Mucosa of stomach (tissue), 1 donor: ENCODE data around the gene TRAPPC11.

ENCODE experiments used
- H3K27me3 ChIP-seq: one replicate; pipeline ENCODE4 v1.7.0; 2013; ENCODE audit warnings: mild to moderate bottlenecking, low read length; ENCODE audit not compliant: control insufficient read depth, insufficient read depth
- H3K36me3 ChIP-seq: one replicate; pipeline ENCODE4 v1.7.0; 2013; ENCODE audit warnings: low read length; ENCODE audit not compliant: control insufficient read depth, insufficient read depth
- H3K4me1 ChIP-seq: one replicate; pipeline ENCODE4 v1.7.0; 2013; ENCODE audit warnings: mild to moderate bottlenecking, low read length; ENCODE audit not compliant: control insufficient read depth, insufficient read depth
- H3K4me3 ChIP-seq: one replicate; pipeline ENCODE4 v1.7.0; 2013; ENCODE audit warnings: low read length
- H3K9ac ChIP-seq: one replicate; pipeline ENCODE4 v1.7.0; 2013; ENCODE audit warnings: mild to moderate bottlenecking, low read length, moderate library complexity
- H3K9me3 ChIP-seq: one replicate; pipeline ENCODE4 v1.7.0; 2013; ENCODE audit warnings: mild to moderate bottlenecking, low read length, moderate library complexity; ENCODE audit not compliant: control insufficient read depth
- donor health status: Pancreatic carcinoma.

Gene TRAPPC11

GRCh38 chr4:183747931-183748670 lies 89.0 kb downstream of the TRAPPC11 start:
- no peaks in the 10 kb centered on the region for H3K9me3 ChIP-seq
- H3K36me3 ChIP-seq, result no peaks in the 10 kb centered on the region
- H3K4me3 ChIP-seq, result no peak overlapping the region
- no peaks in the 10 kb centered on the region for H3K27me3 ChIP-seq
- H3K9ac ChIP-seq, result no peak overlapping the region
- H3K4me1 ChIP-seq, result no peaks in the 10 kb centered on the region

DNA sequence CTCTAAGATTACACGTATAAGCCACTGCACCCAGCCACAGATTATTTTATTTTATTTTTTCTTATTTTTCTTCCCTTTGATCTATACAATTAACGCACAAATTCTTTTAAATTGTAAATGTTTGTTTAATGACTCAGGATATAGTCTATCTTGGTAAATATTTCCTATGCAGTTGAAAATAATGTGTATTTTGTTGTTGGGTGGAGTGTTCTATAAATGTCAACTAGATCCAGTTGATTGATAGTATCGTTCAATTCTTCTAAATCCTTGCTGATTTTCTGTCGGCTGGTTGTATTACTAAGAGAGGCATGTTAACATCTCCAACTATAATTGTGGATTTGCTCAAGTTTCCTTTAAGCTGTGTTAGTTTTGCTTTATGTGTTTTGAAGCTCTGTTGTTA lies 92.0 kb downstream of the TRAPPC11 start:
- Histone ChIP-seq H3K9ac (no peak overlapping the region), H3K9me3 (no peaks in the 10 kb centered on the region), H3K36me3 (no peaks in the 10 kb centered on the region), H3K4me3 (no peak overlapping the region), H3K4me1 (no peaks in the 10 kb centered on the region), H3K27me3 (no peaks in the 10 kb centered on the region)

GRCh38 chr4:183755596-183755995 lies 96.5 kb downstream of the TRAPPC11 start:
- no peak overlapping the region for H3K4me3 ChIP-seq

DNA sequence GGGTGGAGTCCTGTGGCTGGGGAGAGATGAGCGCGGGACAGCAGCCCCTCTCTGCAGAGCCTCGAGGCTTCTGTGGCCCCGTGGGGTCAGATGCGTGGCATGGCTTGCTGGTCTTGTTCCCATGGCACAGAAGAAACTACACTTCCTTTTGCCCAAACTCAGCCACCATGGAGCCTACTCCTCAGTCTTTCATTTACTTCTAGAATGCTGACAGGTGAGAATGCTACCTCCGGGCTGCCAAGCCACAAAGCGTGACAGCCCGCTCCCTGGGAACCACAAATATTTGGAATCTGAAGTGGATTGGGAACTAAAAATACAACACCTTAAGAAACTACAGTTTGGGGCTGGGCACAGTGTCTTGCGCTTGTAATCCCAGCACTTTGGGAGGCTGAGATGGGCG lies 98.0 kb downstream of the TRAPPC11 start:
- Histone ChIP-seq H3K9me3 (no peaks in the 10 kb centered on the region), H3K4me1 (peaks cover 10% of the 10 kb centered on the region), H3K9ac (no peak overlapping the region), H3K36me3 (no peaks in the 10 kb centered on the region), H3K4me3 (no peak overlapping the region), H3K27me3 (no peaks in the 10 kb centered on the region)

More at GRCh38 chr4:183755596-183755995, 96.5 kb downstream of the TRAPPC11 start:
- no peaks in the 10 kb centered on the region for H3K9me3 ChIP-seq
- H3K4me1 ChIP-seq, result peaks cover 3% of the 10 kb centered on the region
- H3K9ac ChIP-seq, result no peak overlapping the region
- no peaks in the 10 kb centered on the region for H3K27me3 ChIP-seq
- H3K36me3 ChIP-seq, result no peaks in the 10 kb centered on the region

GRCh38 chr4:183758061-183758757 lies 99.1 kb downstream of the TRAPPC11 start:
- H3K4me3 ChIP-seq, result no peak overlapping the region

GRCh38 chr4:183758758-183759447 lies 99.8 kb downstream of the TRAPPC11 start:
- Histone ChIP-seq H3K27me3 (no peaks in the 10 kb centered on the region), H3K4me1 (peaks cover 10% of the 10 kb centered on the region), H3K4me3 (no peak overlapping the region), H3K9ac (no peak overlapping the region), H3K36me3 (no peaks in the 10 kb centered on the region), H3K9me3 (no peaks in the 10 kb centered on the region)

More at GRCh38 chr4:183758061-183758757, 99.1 kb downstream of the TRAPPC11 start:
- no peaks in the 10 kb centered on the region for H3K9me3 ChIP-seq
- H3K36me3 ChIP-seq, result no peaks in the 10 kb centered on the region
- H3K4me1 ChIP-seq, result peaks cover 10% of the 10 kb centered on the region
- no peak overlapping the region for H3K9ac ChIP-seq
- no peaks in the 10 kb centered on the region for H3K27me3 ChIP-seq

DNA sequence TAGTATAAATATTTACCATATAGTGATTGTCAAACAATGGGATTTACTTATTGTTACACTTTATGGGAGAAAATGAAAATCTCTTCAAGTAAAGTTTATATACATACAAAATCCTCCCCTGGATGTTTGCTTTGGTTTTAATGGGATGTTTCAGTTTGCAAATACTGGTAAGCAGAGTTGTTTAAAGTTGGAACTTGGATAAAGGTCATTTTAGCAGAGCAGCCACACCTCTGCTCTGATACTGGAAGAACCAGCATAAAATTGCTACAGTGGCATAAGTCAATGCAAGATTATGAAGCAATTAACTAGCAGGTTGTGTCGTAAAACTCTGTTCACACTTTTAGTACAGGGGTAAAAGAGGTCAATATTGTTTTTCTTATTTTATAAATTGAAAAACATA lies 101.2 kb downstream of the TRAPPC11 start:
- Histone ChIP-seq H3K36me3 (no peaks in the 10 kb centered on the region), H3K9ac (no peak overlapping the region), H3K4me1 (peaks cover 18% of the 10 kb centered on the region), H3K27me3 (no peaks in the 10 kb centered on the region), H3K4me3 (no peak overlapping the region), H3K9me3 (no peaks in the 10 kb centered on the region)
